ENCODE measurements around the gene SEC14L2.

Gene SEC14L2

DNA sequence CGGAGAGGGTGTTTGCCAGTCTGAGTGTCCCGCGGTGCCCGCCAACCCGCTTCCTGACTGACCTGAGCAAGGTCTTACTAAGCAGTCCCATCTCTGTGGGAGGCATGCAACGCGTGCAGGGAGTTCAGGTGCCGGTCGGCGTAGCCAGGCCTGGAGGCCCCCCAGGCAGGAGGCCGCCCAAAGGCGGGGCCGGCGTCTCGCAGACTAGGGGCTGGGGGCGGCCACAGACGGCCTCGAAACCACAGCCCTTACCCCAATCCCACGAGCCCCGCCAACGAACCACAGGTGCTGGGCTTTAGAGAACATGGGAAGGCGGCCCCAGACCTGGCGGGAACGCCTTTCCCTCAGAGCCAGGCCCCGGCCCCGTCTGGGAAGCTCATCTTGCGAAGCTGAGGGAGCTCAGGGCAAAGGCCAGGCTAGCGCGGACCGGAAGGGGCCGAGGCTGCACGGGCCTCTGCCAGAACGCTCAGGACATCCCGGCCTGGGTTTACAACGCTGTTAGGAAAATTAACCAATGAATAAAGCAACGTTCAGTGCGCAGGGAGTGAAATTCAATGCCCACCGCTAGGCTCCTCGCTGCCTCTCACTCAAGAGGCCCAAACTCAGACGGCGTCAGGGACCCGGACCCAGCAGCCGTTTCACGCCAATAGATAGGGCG is 26.6 kb downstream of the SEC14L2 start:
- H3K36me3 ChIP-seq (ENCODE audit: insufficient read depth, low read length), result peaks cover 5% of the 10 kb centered on the region
- peak overlapping the region; percentile 100 for H3K27ac ChIP-seq (ENCODE audit: low read depth, low read length)
- H3K9me3 ChIP-seq (ENCODE audit: low read length), result no peaks in the 10 kb centered on the region
- H3K27me3 ChIP-seq (ENCODE audit: control insufficient read depth in 1 of 2, insufficient read depth in 2 of 2, low read length in 2 of 2), result no peaks in the 10 kb centered on the region
- peaks cover 34% of the 10 kb centered on the region for H3K4me1 ChIP-seq (ENCODE audit: insufficient read depth, low read length)
- H3K4me3 ChIP-seq (ENCODE audit: low read depth in 1 of 2, low read length in 2 of 2), result peak overlapping the region; percentile 64 to 92
- H3K9ac ChIP-seq (ENCODE audit: low read length), result peak overlapping the region; percentile 88

DNA sequence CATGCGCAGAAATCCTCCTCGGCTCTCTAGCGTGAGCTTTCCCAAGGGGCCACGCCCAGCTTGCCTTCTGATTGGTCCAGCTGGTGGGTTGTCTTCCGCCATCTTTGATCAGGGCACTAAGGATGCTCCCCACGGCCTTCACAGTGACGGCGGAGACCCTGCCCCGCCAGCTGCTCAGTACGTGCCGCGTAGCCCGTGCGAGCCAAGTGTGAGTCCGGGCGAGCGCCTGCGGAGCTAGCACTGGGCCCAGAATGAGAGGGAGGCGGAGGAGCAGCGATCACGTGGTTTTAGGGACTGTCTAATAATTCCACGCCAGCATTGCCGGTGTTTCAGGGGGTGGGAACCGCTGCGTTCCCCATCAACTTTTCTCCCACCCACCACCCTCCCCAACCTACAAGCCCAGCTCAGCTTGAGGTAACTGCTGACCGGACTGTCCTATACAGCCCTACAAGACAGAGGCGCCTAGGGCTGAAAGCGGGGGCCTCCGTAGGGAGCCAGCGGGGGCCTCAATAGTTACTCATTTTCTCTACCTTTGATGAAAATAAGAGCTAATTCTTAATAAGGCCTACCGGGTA is 27.2 kb downstream of the SEC14L2 start:
- peak overlapping the region; percentile 88 for H3K9ac ChIP-seq (ENCODE audit: low read length)
- H3K4me3 ChIP-seq (ENCODE audit: low read depth in 1 of 2, low read length in 2 of 2), result peak overlapping the region; percentile 67 to 92
- H3K4me1 ChIP-seq (ENCODE audit: insufficient read depth, low read length), result peaks cover 34% of the 10 kb centered on the region
- no peaks in the 10 kb centered on the region for H3K9me3 ChIP-seq (ENCODE audit: low read length)
- H3K36me3 ChIP-seq (ENCODE audit: insufficient read depth, low read length), result no peaks in the 10 kb centered on the region
- H3K27ac ChIP-seq (ENCODE audit: low read depth, low read length), result peak overlapping the region; percentile 100
- no peaks in the 10 kb centered on the region for H3K27me3 ChIP-seq (ENCODE audit: control insufficient read depth in 1 of 2, insufficient read depth in 2 of 2, low read length in 2 of 2)

DNA sequence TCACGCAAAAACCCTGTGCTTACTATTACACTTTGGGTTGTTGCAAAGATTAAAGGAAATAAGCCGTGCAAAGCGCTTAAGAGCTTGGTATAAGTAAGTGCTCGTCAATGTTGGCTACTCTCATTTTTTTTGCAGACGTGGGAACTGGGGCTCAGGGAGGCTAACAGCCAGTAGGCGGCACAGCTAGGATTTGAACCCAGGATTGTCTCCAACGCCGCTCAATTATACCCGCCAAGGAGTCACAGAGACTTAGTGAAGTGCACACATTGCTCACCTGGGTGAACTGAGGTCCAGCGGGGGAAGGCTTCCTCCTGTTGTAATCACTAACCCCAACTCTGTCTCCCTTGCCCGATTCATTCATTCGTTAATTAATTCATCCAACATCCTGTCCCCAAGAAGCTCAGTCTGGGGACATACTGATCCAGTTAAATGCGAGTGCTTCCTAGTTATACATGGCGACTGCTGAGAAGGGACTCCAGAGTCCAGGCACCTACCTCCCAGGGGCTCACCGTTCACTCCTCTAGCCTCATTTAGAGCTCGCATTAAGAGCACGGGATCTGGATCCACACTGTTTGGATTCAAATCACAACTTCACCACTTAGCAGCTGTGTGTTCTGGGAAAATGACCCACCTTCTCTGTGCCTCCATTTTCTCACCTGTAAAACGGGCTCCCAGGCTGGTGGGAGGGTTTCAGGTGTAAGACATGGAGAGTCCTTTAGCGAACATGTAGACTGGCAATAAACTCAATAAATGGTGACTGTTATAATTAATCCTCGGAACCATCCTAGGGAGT is 27.9 kb downstream of the SEC14L2 start:
- no peaks in the 10 kb centered on the region for H3K36me3 ChIP-seq (ENCODE audit: insufficient read depth, low read length)
- peaks cover 34% of the 10 kb centered on the region for H3K4me1 ChIP-seq (ENCODE audit: insufficient read depth, low read length)
- H3K9ac ChIP-seq (ENCODE audit: low read length), result peak overlapping the region; percentile 14
- H3K4me3 ChIP-seq (ENCODE audit: low read depth in 1 of 2, low read length in 2 of 2), result peak overlapping the region; percentile 67 to 92
- peak overlapping the region; percentile 92 for H3K27ac ChIP-seq (ENCODE audit: low read depth, low read length)
- no peaks in the 10 kb centered on the region for H3K9me3 ChIP-seq (ENCODE audit: low read length)
- H3K27me3 ChIP-seq (ENCODE audit: control insufficient read depth in 1 of 2, insufficient read depth in 2 of 2, low read length in 2 of 2), result no peaks in the 10 kb centered on the region

GRCh38 chr22:30425327-30425615 is 28.5 kb downstream of the SEC14L2 start:
- Histone ChIP-seq H3K4me1 (ENCODE audit: insufficient read depth, low read length) (peaks cover 34% of the 10 kb centered on the region), H3K27me3 (ENCODE audit: control insufficient read depth in 1 of 2, insufficient read depth in 2 of 2, low read length in 2 of 2) (no peaks in the 10 kb centered on the region), H3K9ac (ENCODE audit: low read length) (peak overlapping the region; percentile 25), H3K4me3 (ENCODE audit: low read depth in 1 of 2, low read length in 2 of 2) (peak overlapping the region; percentile 36 to 92), H3K9me3 (ENCODE audit: low read length) (no peaks in the 10 kb centered on the region), H3K36me3 (ENCODE audit: insufficient read depth, low read length) (no peaks in the 10 kb centered on the region), H3K27ac (ENCODE audit: low read depth, low read length) (no peak overlapping the region)

DNA sequence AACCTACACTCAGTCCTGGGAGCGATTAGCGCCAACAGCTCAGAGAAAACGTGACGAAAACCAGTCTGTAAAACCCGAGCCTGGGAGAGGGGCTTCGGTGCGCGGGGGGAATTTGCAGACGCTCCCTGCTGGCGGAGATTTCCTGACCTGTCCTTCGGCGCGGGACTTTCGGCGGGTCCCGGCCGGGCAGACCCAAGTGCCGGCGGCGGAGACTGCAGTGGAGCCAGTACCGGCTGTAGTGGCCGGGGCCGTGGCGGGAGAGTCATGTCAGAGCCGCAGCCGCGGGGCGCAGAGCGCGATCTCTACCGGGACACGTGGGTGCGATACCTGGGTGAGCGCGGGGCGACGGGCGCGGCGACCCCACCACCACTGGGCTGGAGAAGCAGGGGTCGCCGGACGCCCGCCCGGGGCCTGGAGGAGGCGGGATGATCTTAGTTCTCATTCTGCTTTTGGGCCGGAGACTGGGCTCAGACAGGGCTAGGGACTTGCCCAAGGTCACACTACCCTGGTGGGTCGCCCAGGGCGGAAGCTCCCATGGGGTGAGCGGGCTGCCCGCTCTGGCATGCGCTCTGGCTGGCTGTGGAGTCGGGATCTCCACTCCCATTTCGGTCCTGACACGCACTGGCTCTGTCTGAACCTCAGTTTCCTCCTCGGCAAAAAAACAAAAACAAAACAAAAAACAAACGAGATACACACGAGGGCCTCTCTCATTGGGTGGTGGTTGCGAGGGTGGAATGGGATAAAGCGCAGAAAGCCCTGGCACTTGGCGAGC is 29.0 kb downstream of the SEC14L2 start, which contains the start of gene MTFP1:
MTFP1 (plus strand) TSS at position 153 of the 772 bp plus-strand sequence; CDS start at position 265, 112 bp downstream.
- peaks cover 34% of the 10 kb centered on the region for H3K4me1 ChIP-seq (ENCODE audit: insufficient read depth, low read length)
- peak within 1 kb of the TSS; percentile 25 for H3K9ac ChIP-seq (ENCODE audit: low read length)
- H3K4me3 ChIP-seq (ENCODE audit: low read depth in 1 of 2, low read length in 2 of 2), result peak within 1 kb of the TSS; percentile 36 to 92
- H3K27me3 ChIP-seq (ENCODE audit: control insufficient read depth in 1 of 2, insufficient read depth in 2 of 2, low read length in 2 of 2), result no peaks in the 10 kb centered on the region
- no peaks in the 10 kb centered on the region for H3K9me3 ChIP-seq (ENCODE audit: low read length)
- H3K36me3 ChIP-seq (ENCODE audit: insufficient read depth, low read length), result no peaks in the 10 kb centered on the region
- H3K27ac ChIP-seq (ENCODE audit: low read depth, low read length), result peak within 1 kb of the TSS; percentile 92

GRCh38 chr22:30426388-30427353 is 29.9 kb downstream of the SEC14L2 start:
- H3K4me3 ChIP-seq (ENCODE audit: low read depth in 1 of 2, low read length in 2 of 2), result peak overlapping the region in 1 of 2 donors; percentile 92

DNA sequence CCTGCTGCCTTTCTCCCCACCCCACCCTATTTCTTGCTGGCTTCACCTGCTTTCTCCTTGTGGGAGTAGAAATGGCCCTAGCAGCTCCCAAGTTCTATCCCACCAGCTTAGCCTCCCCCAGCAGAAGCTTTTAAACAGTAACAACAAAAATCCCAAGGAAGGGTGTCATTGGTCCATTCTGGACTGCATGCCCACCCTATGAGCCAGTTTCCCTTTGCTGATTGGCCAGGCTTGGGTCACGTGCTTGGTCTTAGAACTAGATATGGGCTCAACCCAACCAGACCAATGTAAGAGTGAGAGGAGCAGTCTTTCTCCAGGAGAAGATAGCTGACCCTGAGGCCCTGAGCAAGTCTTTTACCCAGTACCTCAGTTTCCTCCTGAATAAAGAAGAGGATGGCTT is 31.1 kb downstream of the SEC14L2 start:
- peaks cover 23% of the 10 kb centered on the region for H3K4me1 ChIP-seq (ENCODE audit: insufficient read depth, low read length)
- H3K9ac ChIP-seq (ENCODE audit: low read length), result no peak overlapping the region
- H3K36me3 ChIP-seq (ENCODE audit: insufficient read depth, low read length), result no peaks in the 10 kb centered on the region
- H3K27me3 ChIP-seq (ENCODE audit: control insufficient read depth in 1 of 2, insufficient read depth in 2 of 2, low read length in 2 of 2), result no peaks in the 10 kb centered on the region
- H3K4me3 ChIP-seq (ENCODE audit: low read depth in 1 of 2, low read length in 2 of 2), result no peak overlapping the region
- H3K9me3 ChIP-seq (ENCODE audit: low read length), result no peaks in the 10 kb centered on the region
- H3K27ac ChIP-seq (ENCODE audit: low read depth, low read length), result no peak overlapping the region

More at GRCh38 chr22:30426388-30427353, 29.9 kb downstream of the SEC14L2 start:
- no peaks in the 10 kb centered on the region for H3K27me3 ChIP-seq (ENCODE audit: control insufficient read depth in 1 of 2, insufficient read depth in 2 of 2, low read length in 2 of 2)
- no peak overlapping the region for H3K9ac ChIP-seq (ENCODE audit: low read length)
- H3K9me3 ChIP-seq (ENCODE audit: low read length), result no peaks in the 10 kb centered on the region
- peaks cover 34% of the 10 kb centered on the region for H3K4me1 ChIP-seq (ENCODE audit: insufficient read depth, low read length)
- no peak overlapping the region for H3K27ac ChIP-seq (ENCODE audit: low read depth, low read length)
- H3K36me3 ChIP-seq (ENCODE audit: insufficient read depth, low read length), result no peaks in the 10 kb centered on the region

DNA sequence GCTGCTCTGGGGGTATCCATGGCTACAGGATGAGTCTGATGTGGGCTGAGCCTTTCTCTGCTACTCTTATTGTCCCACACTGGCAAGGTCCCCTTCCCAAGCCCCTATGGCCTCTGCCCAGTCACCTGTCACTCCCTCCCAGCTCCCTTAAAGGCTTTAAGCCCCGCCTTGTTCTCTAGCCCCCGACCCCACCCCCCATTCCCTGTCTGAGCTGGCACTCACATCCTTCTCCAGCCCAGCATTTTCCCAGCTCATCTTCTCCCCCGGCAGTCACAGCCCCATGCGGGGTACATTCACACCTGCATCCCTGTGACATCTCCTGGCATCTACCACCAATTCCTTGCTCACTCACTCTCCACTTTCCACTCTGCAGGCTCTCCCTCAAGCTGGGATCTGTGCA is 33.1 kb downstream of the SEC14L2 start:
- Histone ChIP-seq H3K9me3 (ENCODE audit: low read length) (no peaks in the 10 kb centered on the region), H3K4me3 (ENCODE audit: low read depth in 1 of 2, low read length in 2 of 2) (no peak overlapping the region), H3K4me1 (ENCODE audit: insufficient read depth, low read length) (peaks cover 13% of the 10 kb centered on the region), H3K27ac (ENCODE audit: low read depth, low read length) (no peak overlapping the region), H3K27me3 (ENCODE audit: control insufficient read depth in 1 of 2, insufficient read depth in 2 of 2, low read length in 2 of 2) (no peaks in the 10 kb centered on the region), H3K9ac (ENCODE audit: low read length) (no peak overlapping the region), H3K36me3 (ENCODE audit: insufficient read depth, low read length) (no peaks in the 10 kb centered on the region)

GRCh38 chr22:30430933-30431332 is 34.1 kb downstream of the SEC14L2 start:
- Histone ChIP-seq H3K4me1 (ENCODE audit: insufficient read depth, low read length) (peaks cover 9% of the 10 kb centered on the region), H3K27me3 (ENCODE audit: control insufficient read depth in 1 of 2, insufficient read depth in 2 of 2, low read length in 2 of 2) (no peaks in the 10 kb centered on the region), H3K4me3 (ENCODE audit: low read depth in 1 of 2, low read length in 2 of 2) (no peak overlapping the region), H3K9me3 (ENCODE audit: low read length) (no peaks in the 10 kb centered on the region), H3K9ac (ENCODE audit: low read length) (no peak overlapping the region), H3K36me3 (ENCODE audit: insufficient read depth, low read length) (no peaks in the 10 kb centered on the region), H3K27ac (ENCODE audit: low read depth, low read length) (no peak overlapping the region)

DNA sequence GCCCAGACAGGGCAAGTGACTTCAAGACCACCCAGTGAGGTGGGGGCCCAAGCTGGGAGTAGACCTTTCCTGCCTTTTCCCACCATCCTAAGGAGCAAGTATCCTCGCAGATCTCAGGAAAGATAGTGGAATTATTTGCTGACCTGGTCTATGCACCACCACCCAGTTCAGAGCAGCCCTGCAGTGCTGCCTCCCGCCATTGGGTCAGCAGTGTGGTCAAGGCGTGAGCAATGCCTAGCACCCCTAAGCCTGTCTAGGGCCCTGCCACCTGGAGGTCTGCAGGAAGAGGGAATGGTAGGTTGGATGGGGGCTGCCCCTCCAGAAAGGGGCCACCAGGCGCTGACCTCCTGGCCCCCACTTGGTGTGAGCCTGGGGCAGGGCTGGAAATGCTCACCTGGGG is 35.3 kb downstream of the SEC14L2 start:
- no peak overlapping the region for H3K27ac ChIP-seq (ENCODE audit: low read depth, low read length)
- no peak overlapping the region for H3K9ac ChIP-seq (ENCODE audit: low read length)
- H3K36me3 ChIP-seq (ENCODE audit: insufficient read depth, low read length), result no peaks in the 10 kb centered on the region
- no peaks in the 10 kb centered on the region for H3K27me3 ChIP-seq (ENCODE audit: control insufficient read depth in 1 of 2, insufficient read depth in 2 of 2, low read length in 2 of 2)
- no peak overlapping the region for H3K4me3 ChIP-seq (ENCODE audit: low read depth in 1 of 2, low read length in 2 of 2)
- H3K4me1 ChIP-seq (ENCODE audit: insufficient read depth, low read length), result no peaks in the 10 kb centered on the region
- H3K9me3 ChIP-seq (ENCODE audit: low read length), result no peaks in the 10 kb centered on the region

Data from muscle layer of colon (tissue), 2 donors.